HUES6 (cell line): ENCODE results near the gene DGKB.

Source experiments
- H3K27ac ChIP-seq: 2 replicates; pipeline ENCODE4 v1.7.0; 2013; ENCODE audit warnings: low read depth, mild to moderate bottlenecking, low read length, inconsistent platforms
- H3K27me3 ChIP-seq: 2 replicates; pipeline ENCODE4 v1.6.1; 2013; ENCODE audit warnings: low read length; ENCODE audit not compliant: control insufficient read depth, insufficient read depth
- H3K36me3 ChIP-seq: 2 replicates; pipeline ENCODE4 v1.6.1; 2013; ENCODE audit warnings: low read length; ENCODE audit not compliant: control insufficient read depth, insufficient read depth
- H3K4me1 ChIP-seq: 2 replicates; pipeline ENCODE4 v1.6.1; 2013; ENCODE audit warnings: low read length; ENCODE audit not compliant: control insufficient read depth, insufficient read depth
- H3K4me3 ChIP-seq: 2 replicates; pipeline ENCODE4 v1.5.1; 2013; ENCODE audit warnings: low read depth, low read length
- H3K9ac ChIP-seq: one replicate; pipeline ENCODE4 v1.6.1; 2013; ENCODE audit warnings: mild to moderate bottlenecking, low read length
- H3K9me3 ChIP-seq: 2 replicates; pipeline ENCODE4 v1.6.1; 2013; ENCODE audit warnings: low read depth, low read length; ENCODE audit not compliant: control insufficient read depth, insufficient read depth

DGKB gene

DNA sequence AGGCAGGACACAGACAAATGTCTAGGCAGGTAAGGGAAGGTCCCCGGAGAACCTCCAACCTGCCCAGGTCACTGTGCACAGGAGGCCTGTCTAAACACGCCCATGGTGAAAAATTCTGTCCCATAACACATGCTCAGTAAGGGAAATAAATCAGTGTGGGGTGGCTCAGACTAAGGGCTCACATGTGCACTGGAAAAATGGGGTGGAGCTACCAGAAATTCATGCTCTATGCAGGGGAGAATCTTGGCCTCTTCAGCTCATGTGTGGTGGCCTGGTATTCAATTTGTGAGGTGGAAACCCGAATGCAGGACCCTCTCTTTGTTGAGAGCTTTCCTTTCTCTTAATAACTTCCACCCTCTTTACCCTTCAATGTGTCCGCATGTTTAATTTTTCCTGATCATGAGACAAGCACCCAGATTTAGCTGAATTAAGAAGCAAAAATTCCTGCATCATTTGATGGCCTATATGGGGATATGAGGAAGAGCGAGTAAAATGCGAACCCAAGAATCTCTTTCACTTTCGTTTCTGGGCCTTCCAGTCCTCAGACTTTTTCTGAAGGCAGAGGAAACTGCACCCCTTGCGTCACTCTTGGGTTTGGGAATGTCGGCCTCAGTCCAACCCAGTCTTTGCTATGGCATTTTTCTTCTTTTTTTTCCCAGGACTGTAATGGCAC, 163.2 kb downstream of the DGKB start:
- H3K27me3 ChIP-seq, result no peaks in the 10 kb centered on the region
- H3K4me1 ChIP-seq, result peaks cover 5% of the 10 kb centered on the region; the same call in 1 of the 2 replicates
- peaks cover 39% of the 10 kb centered on the region for H3K9me3 ChIP-seq
- no peak overlapping the region for H3K9ac ChIP-seq
- H3K27ac ChIP-seq, result no peak overlapping the region
- H3K36me3 ChIP-seq, result no peaks in the 10 kb centered on the region
- no peak overlapping the region for H3K4me3 ChIP-seq

DNA sequence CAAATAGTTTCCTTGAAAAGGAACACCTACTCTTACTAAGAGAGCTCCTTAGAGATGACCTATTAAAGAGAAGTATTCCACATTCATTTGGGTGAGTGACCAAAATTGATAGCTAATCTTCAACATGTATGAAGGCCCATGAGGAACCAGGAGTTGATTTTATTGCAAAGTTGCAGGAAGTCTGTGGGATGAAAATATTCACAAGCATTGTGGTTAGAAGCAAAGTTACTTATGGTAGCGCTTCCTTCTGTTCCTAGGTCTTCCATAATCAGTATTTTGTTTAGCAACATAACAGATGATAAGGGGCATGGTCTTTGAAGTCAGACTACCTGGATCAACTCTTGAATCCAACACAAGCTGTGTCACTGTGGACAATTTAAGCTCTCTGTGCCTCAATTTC, 164.5 kb downstream of the DGKB start:
- H3K4me1 ChIP-seq, result peaks cover 5% of the 10 kb centered on the region; the same call in 1 of the 2 replicates
- H3K27ac ChIP-seq, result no peak overlapping the region
- no peaks in the 10 kb centered on the region for H3K27me3 ChIP-seq
- no peak overlapping the region for H3K9ac ChIP-seq
- no peaks in the 10 kb centered on the region for H3K36me3 ChIP-seq
- no peak overlapping the region for H3K4me3 ChIP-seq
- H3K9me3 ChIP-seq, result peaks cover 28% of the 10 kb centered on the region

DNA sequence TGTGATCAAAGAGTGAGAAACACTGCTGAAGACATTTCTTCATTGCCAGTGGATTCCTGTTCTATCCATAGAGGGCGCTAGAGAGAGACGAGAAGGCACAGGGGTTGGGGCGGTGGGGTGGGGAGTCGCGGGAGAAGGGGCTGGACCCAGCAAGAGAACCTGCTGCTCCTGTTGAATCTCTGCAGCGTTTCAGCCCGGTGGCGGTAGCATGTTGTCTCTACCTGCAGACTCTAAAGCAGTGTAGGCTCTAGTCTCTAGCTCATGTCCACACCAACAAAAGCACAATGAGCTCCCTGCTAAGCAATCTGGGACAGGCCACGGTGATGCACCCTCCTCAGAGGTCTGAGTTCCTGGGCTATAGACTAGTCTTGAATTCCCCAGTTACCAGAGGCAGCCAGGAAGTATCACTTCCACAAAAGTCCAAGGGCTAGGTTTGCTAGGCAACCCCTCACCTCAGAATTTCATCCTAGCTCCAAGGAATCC, 167.7 kb downstream of the DGKB start:
- peak overlapping the region; percentile 47 for H3K4me3 ChIP-seq
- H3K36me3 ChIP-seq, result no peaks in the 10 kb centered on the region
- H3K27ac ChIP-seq, result no peak overlapping the region
- no peaks in the 10 kb centered on the region for H3K27me3 ChIP-seq
- no peak overlapping the region for H3K9ac ChIP-seq
- H3K4me1 ChIP-seq, result peaks cover 5% of the 10 kb centered on the region; the same call in 1 of the 2 replicates
- H3K9me3 ChIP-seq, result peaks cover 8% of the 10 kb centered on the region

DNA sequence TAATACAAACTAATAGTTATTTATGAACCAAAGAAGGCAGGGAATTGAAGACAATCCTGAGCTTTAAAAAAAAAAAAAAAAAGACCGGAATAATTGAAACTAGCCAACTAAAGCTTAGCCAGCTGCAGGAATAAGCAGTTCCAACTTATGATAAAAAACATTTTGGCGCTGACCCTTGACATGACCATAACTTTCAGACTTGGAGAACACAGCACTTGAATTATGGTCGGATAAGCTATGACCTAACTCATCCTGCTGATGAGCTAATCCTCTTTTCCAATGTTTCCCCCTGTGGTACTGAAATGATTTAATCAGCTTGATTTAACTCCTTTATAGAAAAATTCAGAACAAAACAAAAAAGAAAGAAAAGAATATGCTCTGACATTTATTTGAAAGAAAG, 181.8 kb downstream of the DGKB start:
- H3K4me1 ChIP-seq, result peaks cover 13% of the 10 kb centered on the region; the same call in 1 of the 2 replicates
- no peak overlapping the region for H3K9ac ChIP-seq
- no peak overlapping the region for H3K27ac ChIP-seq
- no peaks in the 10 kb centered on the region for H3K9me3 ChIP-seq
- H3K4me3 ChIP-seq, result no peak overlapping the region
- H3K36me3 ChIP-seq, result no peaks in the 10 kb centered on the region
- no peaks in the 10 kb centered on the region for H3K27me3 ChIP-seq

DNA sequence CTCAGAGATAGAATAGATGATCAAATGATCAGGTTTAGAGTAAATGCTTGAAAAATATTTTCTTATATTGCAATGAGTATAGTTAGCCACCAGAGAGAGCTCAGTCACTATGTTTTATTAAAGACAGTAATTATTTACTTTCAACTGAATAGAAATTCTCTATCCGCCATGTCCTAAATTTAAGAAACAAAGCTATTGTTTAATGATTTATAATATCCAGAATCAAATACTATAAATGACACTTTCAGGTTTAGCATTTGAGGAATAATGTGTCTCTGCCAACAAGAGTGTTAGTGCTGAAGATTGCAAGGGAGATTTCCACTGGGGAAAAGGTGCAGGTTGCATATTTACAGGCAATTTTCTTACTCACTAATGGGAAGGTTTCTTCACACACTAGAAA, 184.7 kb downstream of the DGKB start:
- Histone ChIP-seq H3K9ac (no peak overlapping the region), H3K36me3 (no peaks in the 10 kb centered on the region), H3K4me1 (peaks cover 19% of the 10 kb centered on the region; the same call in 1 of the 2 replicates), H3K27me3 (no peaks in the 10 kb centered on the region), H3K9me3 (no peaks in the 10 kb centered on the region), H3K27ac (no peak overlapping the region), H3K4me3 (no peak overlapping the region)

DNA sequence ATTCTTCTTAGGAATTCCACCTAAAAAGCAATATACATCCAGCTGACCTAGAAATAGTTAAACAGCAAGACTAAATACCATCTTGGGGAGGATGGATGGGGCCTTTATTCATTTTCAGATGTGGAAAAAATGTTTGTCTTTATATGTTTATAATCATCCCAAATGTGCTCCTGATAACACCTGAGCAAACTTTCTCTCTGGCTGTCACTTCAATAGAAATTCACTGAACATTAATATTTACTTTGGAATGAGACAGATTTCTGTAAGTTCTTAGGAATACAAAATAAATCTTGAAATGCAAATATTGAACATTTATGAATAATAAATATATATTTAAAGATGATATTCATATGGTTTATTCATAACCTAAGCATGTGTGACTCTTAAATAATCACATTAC, 185.4 kb downstream of the DGKB start:
- no peaks in the 10 kb centered on the region for H3K36me3 ChIP-seq
- H3K4me1 ChIP-seq, result peaks cover 19% of the 10 kb centered on the region; the same call in 1 of the 2 replicates
- no peaks in the 10 kb centered on the region for H3K27me3 ChIP-seq
- no peak overlapping the region for H3K4me3 ChIP-seq
- H3K9ac ChIP-seq, result no peak overlapping the region
- H3K9me3 ChIP-seq, result no peaks in the 10 kb centered on the region
- H3K27ac ChIP-seq, result peak overlapping the region; percentile 68; the same call in 1 of the 2 replicates

DNA sequence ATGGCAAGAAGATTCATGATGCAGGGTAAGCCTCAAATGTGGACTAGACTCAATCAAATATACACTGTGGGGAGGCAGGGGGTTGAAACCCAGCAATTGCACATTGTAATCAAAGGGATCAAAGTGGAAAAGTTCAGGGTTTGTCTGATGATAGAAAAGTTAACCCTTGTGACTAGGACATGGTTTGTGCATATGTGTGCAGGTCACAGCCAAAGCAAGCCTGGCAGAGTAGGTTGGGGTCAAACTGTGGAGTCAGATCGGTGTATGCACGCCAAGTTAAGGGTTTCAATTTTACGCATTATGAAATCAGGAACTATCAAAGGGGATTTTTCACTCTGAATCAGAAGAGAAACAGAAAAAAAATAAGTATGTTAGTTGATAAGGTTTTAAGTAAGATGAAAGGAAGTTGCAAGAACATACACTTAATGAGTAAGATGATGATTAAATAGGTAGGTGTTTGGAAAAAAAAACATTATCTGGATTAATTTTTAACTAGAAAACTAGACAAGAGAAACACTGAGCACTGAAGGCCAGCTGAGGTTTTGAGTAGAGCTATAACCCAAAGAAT, 188.3 kb downstream of the DGKB start:
- no peak overlapping the region for H3K27ac ChIP-seq
- peaks cover 19% of the 10 kb centered on the region; the same call in 1 of the 2 replicates for H3K4me1 ChIP-seq
- no peaks in the 10 kb centered on the region for H3K9me3 ChIP-seq
- no peak overlapping the region for H3K9ac ChIP-seq
- H3K36me3 ChIP-seq, result no peaks in the 10 kb centered on the region
- H3K27me3 ChIP-seq, result no peaks in the 10 kb centered on the region
- no peak overlapping the region for H3K4me3 ChIP-seq

DNA sequence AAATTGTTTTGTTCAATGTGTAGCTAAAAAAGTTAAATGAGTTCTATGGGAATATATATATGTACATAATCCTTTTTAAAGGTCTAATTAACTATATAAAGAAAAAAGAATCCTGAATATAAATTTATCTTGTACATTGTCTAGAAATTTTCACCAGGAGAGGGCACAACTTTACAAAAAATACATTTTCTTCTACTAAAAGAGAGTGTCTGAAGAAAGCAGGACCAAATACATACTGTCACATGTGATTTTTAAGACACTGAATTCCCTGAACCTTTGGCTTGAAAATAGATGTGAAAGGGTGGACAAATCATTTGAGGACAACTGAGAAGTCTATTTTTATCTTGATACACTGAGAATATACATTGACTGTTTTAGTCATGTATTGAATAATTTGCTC, 204.3 kb downstream of the DGKB start:
- Histone ChIP-seq H3K27me3 (no peaks in the 10 kb centered on the region), H3K4me3 (no peak overlapping the region), H3K9me3 (no peaks in the 10 kb centered on the region), H3K36me3 (no peaks in the 10 kb centered on the region), H3K9ac (no peak overlapping the region), H3K27ac (no peak overlapping the region), H3K4me1 (no peaks in the 10 kb centered on the region)

DNA sequence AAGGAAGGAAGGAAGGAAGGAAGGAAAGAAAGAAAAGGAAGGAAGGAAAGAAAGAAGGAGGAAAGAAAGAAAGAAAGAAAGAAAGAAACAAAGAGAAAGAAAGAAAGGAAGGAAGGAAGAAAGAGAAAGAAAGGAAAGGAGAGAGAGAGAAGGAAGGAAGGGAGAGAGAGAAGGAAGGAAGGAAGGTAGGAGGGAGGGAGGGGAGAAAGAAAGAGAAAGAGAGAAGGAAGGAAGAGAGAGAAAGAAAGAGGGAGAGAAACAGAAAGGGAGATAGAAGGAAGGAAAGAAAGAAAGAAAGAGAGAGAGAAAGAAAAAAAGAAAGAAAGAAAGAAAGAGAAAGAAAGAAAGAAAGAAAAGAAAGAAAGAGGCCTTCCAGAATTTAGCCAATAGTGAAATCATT, 204.9 kb downstream of the DGKB start:
- no peaks in the 10 kb centered on the region for H3K4me1 ChIP-seq

DNA sequence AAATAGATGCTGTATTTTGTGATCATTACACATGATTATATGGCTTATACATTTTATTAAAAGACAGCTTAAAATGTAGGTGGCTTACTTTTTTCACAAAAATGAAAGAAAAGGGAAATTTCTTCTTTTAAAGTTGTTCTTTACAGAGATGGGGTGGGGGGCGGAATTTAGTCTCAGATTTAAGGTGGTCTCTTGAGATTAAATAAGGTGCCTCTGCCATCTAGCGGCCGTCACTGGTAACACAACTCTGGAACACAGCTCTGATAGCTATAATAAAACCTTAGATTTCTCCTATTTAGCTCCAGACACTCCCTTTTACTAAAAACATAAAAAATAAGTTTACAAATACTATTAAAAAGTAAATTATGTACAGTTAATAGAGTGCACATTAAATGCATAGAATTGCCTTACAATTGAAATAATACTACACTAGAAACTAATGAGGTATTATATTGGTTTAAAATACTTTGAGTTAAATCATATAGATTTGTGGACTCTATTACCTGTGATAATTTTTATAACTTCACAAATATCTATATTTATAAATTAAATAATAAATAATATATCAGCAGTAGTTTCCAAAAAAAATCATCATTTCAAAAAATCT, 210.9 kb downstream of the DGKB start:
- Histone ChIP-seq H3K27ac (no peak overlapping the region), H3K4me1 (0 out of 2 replicates have a peak, but pooled peaks cover 3% of the 10 kb centered on the region), H3K27me3 (no peaks in the 10 kb centered on the region), H3K36me3 (no peaks in the 10 kb centered on the region), H3K4me3 (no peak overlapping the region), H3K9ac (no peak overlapping the region), H3K9me3 (no peaks in the 10 kb centered on the region)

More for the DNA sequence above, 204.9 kb downstream of the DGKB start:
- H3K27me3 ChIP-seq, result no peaks in the 10 kb centered on the region
- no peaks in the 10 kb centered on the region for H3K36me3 ChIP-seq
- H3K9ac ChIP-seq, result no peak overlapping the region
- H3K9me3 ChIP-seq, result no peaks in the 10 kb centered on the region
- no peak overlapping the region for H3K4me3 ChIP-seq
- H3K27ac ChIP-seq, result no peak overlapping the region

DNA sequence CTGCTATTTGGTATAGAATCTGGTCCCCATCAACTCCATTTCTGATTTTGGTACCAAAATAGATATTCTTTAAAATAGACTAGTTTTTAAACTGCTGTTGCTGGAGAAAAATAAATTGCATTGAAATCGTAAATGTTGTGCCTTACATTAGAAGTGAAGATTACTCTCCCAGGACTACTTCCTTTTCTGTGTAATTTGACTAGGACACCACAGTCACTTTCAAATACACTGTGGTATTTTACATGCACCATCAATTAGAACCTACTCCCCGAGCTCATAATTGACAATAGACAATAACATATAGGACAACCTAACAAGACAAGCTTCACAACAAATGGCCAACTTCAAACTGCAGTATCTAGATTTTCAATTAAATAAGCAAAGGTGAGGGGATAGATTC, 211.5 kb downstream of the DGKB start:
- H3K4me1 ChIP-seq, result 0 out of 2 replicates have a peak, but pooled peaks cover 3% of the 10 kb centered on the region
- H3K4me3 ChIP-seq, result no peak overlapping the region
- no peaks in the 10 kb centered on the region for H3K9me3 ChIP-seq
- no peak overlapping the region for H3K27ac ChIP-seq
- no peaks in the 10 kb centered on the region for H3K36me3 ChIP-seq
- no peak overlapping the region for H3K9ac ChIP-seq
- H3K27me3 ChIP-seq, result no peaks in the 10 kb centered on the region
